Activated CD4-positive, alpha-beta memory T cell treated with anti-CD3 and anti-CD28 coated beads for 36 hours (primary cell): ENCODE measurements around the gene TMEM229B. TPM values are rescaled to one million over a fixed set of nuclear protein-coding genes. Genes with fewer than 3 reads are reported as not detected.
"Not testable (repeated sequence)": the region's sequence is repeated elsewhere in the genome, so short reads cannot be mapped to it uniquely, and the experiment has no call there.

Experiments
- CTCF ChIA-PET: fragments of 350-600 bp; sonication (Branson Sonifier 250); formaldehyde crosslinking; loops from one replicate; lab custom pipeline; 2021; ENCODE audit warnings: antibody characterized with exemption, inconsistent platforms; lab: Charles Lee
- POLR2A ChIA-PET: fragments of 350-600 bp; sonication (Branson Sonifier 250); formaldehyde crosslinking; loops from one replicate; lab custom pipeline; 2021; ENCODE audit warnings: antibody characterized with exemption; lab: Charles Lee
- DNase-seq: peaks from one replicate; pipeline ENCODE4 v3.0.0-alpha.2; 2020
- H3K27ac Mint-ChIP-seq: one replicate; pipeline ENCODE4 v1.8.0; 2021; ENCODE audit warnings: mixed read lengths
- H3K27me3 Mint-ChIP-seq: one replicate; pipeline ENCODE4 v1.8.0; 2021; ENCODE audit warnings: mixed read lengths
- H3K36me3 Mint-ChIP-seq: one replicate; pipeline ENCODE4 v1.8.0; 2021; ENCODE audit warnings: mixed read lengths
- H3K4me1 Mint-ChIP-seq: one replicate; pipeline ENCODE4 v1.8.0; 2021; ENCODE audit warnings: low read depth, mixed read lengths
- H3K4me3 Mint-ChIP-seq: one replicate; pipeline ENCODE4 v1.8.0; 2021; ENCODE audit warnings: mild to moderate bottlenecking, mixed read lengths
- H3K9me3 Mint-ChIP-seq: one replicate; pipeline ENCODE4 v1.8.0; 2021; ENCODE audit warnings: mixed read lengths
- intact Hi-C: fragments of 100-400 bp; cut with micrococcal nuclease; formaldehyde crosslinking; loops from one replicate; pipeline ENCODE4 v1.15.1; 2023
- total RNA-seq, 2 experiments: library from RNA; stranded (reverse); gene quantifications; one replicate each; pipeline ENCODE4 v1.2.3, GENCODE V29; 2021

TMEM229B gene
- total RNA-seq, 2 experiments from 2014 or later: 0.93 to 1.1 TPM

GRCh38 chr14:67467134-67467533 is 21.4 kb downstream of the TMEM229B start:
- no peaks in the 10 kb centered on the region for H3K27me3 Mint-ChIP-seq
- intact Hi-C loops: no loop called here
- H3K36me3 Mint-ChIP-seq: no peaks in the 10 kb centered on the region
- no peak for DNase-seq
- ChIA-PET CTCF (interaction anchor here (1.3 to 2.2 kb wide), 2 partner anchors 59 to 104 kb away, joined by 4 to 5 read pairs; no protein-coding TSS in a partner anchor), POLR2A (interaction anchor here (1.1 kb wide), 1 partner anchor 21 kb away, joined by 3 read pairs; the partner anchor contains the start of gene TMEM229B)
- H3K27ac Mint-ChIP-seq: no peak overlapping the region
- H3K4me3 Mint-ChIP-seq: no peak overlapping the region
- H3K4me1 Mint-ChIP-seq: peaks cover 17% of the 10 kb centered on the region
- H3K9me3 Mint-ChIP-seq: no peaks in the 10 kb centered on the region

- ChIA-PET POLR2A (no interaction called here), CTCF (interaction anchor here (0.6 to 1.4 kb wide), 4 partner anchors 37 to 1571 kb away, joined by 3 to 4 read pairs (median 4); no protein-coding TSS in a partner anchor)
- no peak for DNase-seq
- H3K4me1 Mint-ChIP-seq: peaks cover 17% of the 10 kb centered on the region
- no peaks in the 10 kb centered on the region for H3K27me3 Mint-ChIP-seq
- no peak overlapping the region for H3K4me3 Mint-ChIP-seq
- no peak overlapping the region for H3K27ac Mint-ChIP-seq
- intact Hi-C loops: no loop called here
- H3K36me3 Mint-ChIP-seq: no peaks in the 10 kb centered on the region
- no peaks in the 10 kb centered on the region for H3K9me3 Mint-ChIP-seq
Observed at GRCh38 chr14:67464879-67465278, 23.6 kb downstream of the TMEM229B start.

- no peaks in the 10 kb centered on the region for H3K9me3 Mint-ChIP-seq
- POLR2A ChIA-PET: no interaction called here
- DNase-seq: no peak
Observed at GRCh38 chr14:67464377-67464776, 24.1 kb downstream of the TMEM229B start.

GRCh38 chr14:67463900-67464299 is 24.6 kb downstream of the TMEM229B start:
- H3K27ac Mint-ChIP-seq: no peak overlapping the region
- no peaks in the 10 kb centered on the region for H3K27me3 Mint-ChIP-seq
- no peaks in the 10 kb centered on the region for H3K9me3 Mint-ChIP-seq
- ChIA-PET CTCF (interaction anchor here (0.6 to 1.4 kb wide), 4 partner anchors 14 to 241 kb away, joined by 3 to 4 read pairs (median 4); no protein-coding TSS in a partner anchor), POLR2A (no interaction called here)
- no peak overlapping the region for H3K4me3 Mint-ChIP-seq
- no peak for DNase-seq
- no peaks in the 10 kb centered on the region for H3K36me3 Mint-ChIP-seq
- H3K4me1 Mint-ChIP-seq: peaks cover 17% of the 10 kb centered on the region
- intact Hi-C loops: no loop called here

More at GRCh38 chr14:67464377-67464776, 24.1 kb downstream of the TMEM229B start:
- Mint-ChIP-seq H3K4me3 (no peak overlapping the region), H3K27ac (no peak overlapping the region), H3K36me3 (no peaks in the 10 kb centered on the region), H3K4me1 (peaks cover 17% of the 10 kb centered on the region), H3K27me3 (no peaks in the 10 kb centered on the region)
- CTCF ChIA-PET: interaction anchor here (0.6 to 1.4 kb wide), 5 partner anchors 15 to 240 kb away, joined by 3 to 4 read pairs (median 3); no protein-coding TSS in a partner anchor
- intact Hi-C loops: no loop called here

- no peak for DNase-seq
- H3K4me3 Mint-ChIP-seq: no peak overlapping the region
- peaks cover 13% of the 10 kb centered on the region for H3K4me1 Mint-ChIP-seq
- H3K9me3 Mint-ChIP-seq: no peaks in the 10 kb centered on the region
- ChIA-PET POLR2A (no interaction called here), CTCF (interaction anchor here (0.6 to 1.5 kb wide), 2 partner anchors 34 to 109 kb away, joined by 3 to 4 read pairs; no protein-coding TSS in a partner anchor)
- no peaks in the 10 kb centered on the region for H3K27me3 Mint-ChIP-seq
- H3K27ac Mint-ChIP-seq: no peak overlapping the region
- intact Hi-C loops: no loop called here
- no peaks in the 10 kb centered on the region for H3K36me3 Mint-ChIP-seq
Observed at GRCh38 chr14:67461996-67462395, 26.5 kb downstream of the TMEM229B start.

GRCh38 chr14:67461341-67461985 is 27.1 kb downstream of the TMEM229B start:
- Mint-ChIP-seq H3K4me1 (peaks cover 13% of the 10 kb centered on the region), H3K36me3 (no peaks in the 10 kb centered on the region), H3K27me3 (no peaks in the 10 kb centered on the region), H3K9me3 (no peaks in the 10 kb centered on the region), H3K27ac (no peak overlapping the region), H3K4me3 (no peak overlapping the region)
- CTCF ChIA-PET: interaction anchor here (0.6 to 1.5 kb wide), 2 partner anchors 34 to 110 kb away, joined by 3 to 4 read pairs; no protein-coding TSS in a partner anchor
- no peak for DNase-seq
- intact Hi-C loops: no loop called here
- POLR2A ChIA-PET: no interaction called here

- no peaks in the 10 kb centered on the region for H3K36me3 Mint-ChIP-seq
- DNase-seq: no peak
- no peaks in the 10 kb centered on the region for H3K27me3 Mint-ChIP-seq
- ChIA-PET CTCF (interaction anchor here (0.6 kb wide), 1 partner anchor 265 kb away, joined by 5 read pairs; no protein-coding TSS in a partner anchor), POLR2A (no interaction called here)
- intact Hi-C loops: no loop called here
- no peaks in the 10 kb centered on the region for H3K9me3 Mint-ChIP-seq
- H3K4me1 Mint-ChIP-seq: peaks cover 10% of the 10 kb centered on the region
- H3K27ac Mint-ChIP-seq: no peak overlapping the region
- H3K4me3 Mint-ChIP-seq: no peak overlapping the region
Observed at GRCh38 chr14:67459336-67459735, 29.2 kb downstream of the TMEM229B start.

GRCh38 chr14:67457782-67458181 is 30.7 kb downstream of the TMEM229B start:
- ChIA-PET POLR2A (no interaction called here), CTCF (interaction anchor here (1.0 kb wide), 1 partner anchor 10 kb away, joined by 4 read pairs; no protein-coding TSS in a partner anchor)
- Mint-ChIP-seq H3K4me3 (no peak overlapping the region), H3K9me3 (no peaks in the 10 kb centered on the region), H3K27ac (no peak overlapping the region), H3K36me3 (no peaks in the 10 kb centered on the region), H3K27me3 (no peaks in the 10 kb centered on the region), H3K4me1 (peaks cover 3% of the 10 kb centered on the region)
- intact Hi-C loops: no loop called here
- no peak for DNase-seq

- Mint-ChIP-seq H3K4me1 (peaks cover 3% of the 10 kb centered on the region), H3K27me3 (no peaks in the 10 kb centered on the region), H3K9me3 (no peaks in the 10 kb centered on the region), H3K36me3 (no peaks in the 10 kb centered on the region), H3K27ac (no peak overlapping the region), H3K4me3 (no peak overlapping the region)
- ChIA-PET CTCF (no interaction called here), POLR2A (no interaction called here)
- DNase-seq: no peak
- intact Hi-C loops: no loop called here
Observed at GRCh38 chr14:67456732-67457131, 31.8 kb downstream of the TMEM229B start.

GRCh38 chr14:67453575-67454300 is 34.8 kb downstream of the TMEM229B start:
- Mint-ChIP-seq H3K36me3 (no peaks in the 10 kb centered on the region), H3K4me3 (no peak overlapping the region), H3K27ac (no peak overlapping the region), H3K4me1 (peaks cover 3% of the 10 kb centered on the region), H3K27me3 (no peaks in the 10 kb centered on the region), H3K9me3 (peaks cover 5% of the 10 kb centered on the region)
- POLR2A ChIA-PET: no interaction called here
- CTCF ChIA-PET: interaction anchor here (0.5 to 2.0 kb wide), 3 partner anchors 117 to 265 kb away, joined by 3 to 8 read pairs (median 3); no protein-coding TSS in a partner anchor
- DNase-seq: no peak
- intact Hi-C loops: no loop called here

- H3K27me3 Mint-ChIP-seq, CTCF ChIA-PET, H3K4me1 Mint-ChIP-seq, POLR2A ChIA-PET, H3K9me3 Mint-ChIP-seq, H3K36me3 Mint-ChIP-seq, DNase-seq, intact Hi-C loops, H3K27ac Mint-ChIP-seq, H3K4me3 Mint-ChIP-seq: not testable (repeated sequence)
Observed at GRCh38 chr14:67451667-67452066, 36.9 kb downstream of the TMEM229B start.

GRCh38 chr14:67449096-67449495 is 39.4 kb downstream of the TMEM229B start:
- intact Hi-C loops: no loop called here
- POLR2A ChIA-PET: no interaction called here
- no peaks in the 10 kb centered on the region for H3K4me1 Mint-ChIP-seq
- peaks cover 5% of the 10 kb centered on the region for H3K9me3 Mint-ChIP-seq
- no peak overlapping the region for H3K27ac Mint-ChIP-seq
- DNase-seq: no peak
- no peaks in the 10 kb centered on the region for H3K36me3 Mint-ChIP-seq
- CTCF ChIA-PET: interaction anchor here (1.2 kb wide), 1 partner anchor 29 kb away, joined by 3 read pairs; no protein-coding TSS in a partner anchor
- H3K27me3 Mint-ChIP-seq: peaks cover 5% of the 10 kb centered on the region
- no peak overlapping the region for H3K4me3 Mint-ChIP-seq
